GM20000 (cell line): ENCODE data around the gene GPRASP3.
"Not testable (repeated sequence)": the region's sequence is repeated elsewhere in the genome, so short reads cannot be mapped to it uniquely, and the experiment has no call there.

ENCODE experiments used
- DNase-seq: peaks from one replicate; pipeline ENCODE4 v3.0.0; 2012; ENCODE audit warnings: low spot score
- TF ChIP-seq, protein P1 (sequence below): IDR thresholded peaks from 2 replicates; pipeline ENCODE4 v1.5.1; 2012; ENCODE audit warnings: mild to moderate bottlenecking, control low read depth; ENCODE audit errors: extremely low read depth, missing control alignments

GPRASP3 gene, protein sequence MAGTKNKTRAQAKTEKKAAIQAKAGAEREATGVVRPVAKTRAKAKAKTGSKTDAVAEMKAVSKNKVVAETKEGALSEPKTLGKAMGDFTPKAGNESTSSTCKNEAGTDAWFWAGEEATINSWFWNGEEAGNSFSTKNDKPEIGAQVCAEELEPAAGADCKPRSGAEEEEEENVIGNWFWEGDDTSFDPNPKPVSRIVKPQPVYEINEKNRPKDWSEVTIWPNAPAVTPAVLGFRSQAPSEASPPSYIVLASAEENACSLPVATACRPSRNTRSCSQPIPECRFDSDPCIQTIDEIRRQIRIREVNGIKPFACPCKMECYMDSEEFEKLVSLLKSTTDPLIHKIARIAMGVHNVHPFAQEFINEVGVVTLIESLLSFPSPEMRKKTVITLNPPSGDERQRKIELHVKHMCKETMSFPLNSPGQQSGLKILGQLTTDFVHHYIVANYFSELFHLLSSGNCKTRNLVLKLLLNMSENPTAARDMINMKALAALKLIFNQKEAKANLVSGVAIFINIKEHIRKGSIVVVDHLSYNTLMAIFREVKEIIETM

GRCh38 chrX:102720237-102721168 lies at the start of gene GPRASP3:
Gene GPRASP3, plus strand, starts transcription at chrX:102720743. Its CDS starts 28,253 bp downstream, at chrX:102748996.
- peak; percentile 59 for DNase-seq
- TF ChIP-seq, protein P1, sequence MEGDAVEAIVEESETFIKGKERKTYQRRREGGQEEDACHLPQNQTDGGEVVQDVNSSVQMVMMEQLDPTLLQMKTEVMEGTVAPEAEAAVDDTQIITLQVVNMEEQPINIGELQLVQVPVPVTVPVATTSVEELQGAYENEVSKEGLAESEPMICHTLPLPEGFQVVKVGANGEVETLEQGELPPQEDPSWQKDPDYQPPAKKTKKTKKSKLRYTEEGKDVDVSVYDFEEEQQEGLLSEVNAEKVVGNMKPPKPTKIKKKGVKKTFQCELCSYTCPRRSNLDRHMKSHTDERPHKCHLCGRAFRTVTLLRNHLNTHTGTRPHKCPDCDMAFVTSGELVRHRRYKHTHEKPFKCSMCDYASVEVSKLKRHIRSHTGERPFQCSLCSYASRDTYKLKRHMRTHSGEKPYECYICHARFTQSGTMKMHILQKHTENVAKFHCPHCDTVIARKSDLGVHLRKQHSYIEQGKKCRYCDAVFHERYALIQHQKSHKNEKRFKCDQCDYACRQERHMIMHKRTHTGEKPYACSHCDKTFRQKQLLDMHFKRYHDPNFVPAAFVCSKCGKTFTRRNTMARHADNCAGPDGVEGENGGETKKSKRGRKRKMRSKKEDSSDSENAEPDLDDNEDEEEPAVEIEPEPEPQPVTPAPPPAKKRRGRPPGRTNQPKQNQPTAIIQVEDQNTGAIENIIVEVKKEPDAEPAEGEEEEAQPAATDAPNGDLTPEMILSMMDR: no peak

GRCh38 chrX:102672856-102673255 lies 47.7 kb upstream of the GPRASP3 start:
- TF ChIP-seq, protein P1: no peak
- no peak for DNase-seq

GRCh38 chrX:102677479-102677878 lies 43.1 kb upstream of the GPRASP3 start:
- DNase-seq: not testable (repeated sequence)

DNA sequence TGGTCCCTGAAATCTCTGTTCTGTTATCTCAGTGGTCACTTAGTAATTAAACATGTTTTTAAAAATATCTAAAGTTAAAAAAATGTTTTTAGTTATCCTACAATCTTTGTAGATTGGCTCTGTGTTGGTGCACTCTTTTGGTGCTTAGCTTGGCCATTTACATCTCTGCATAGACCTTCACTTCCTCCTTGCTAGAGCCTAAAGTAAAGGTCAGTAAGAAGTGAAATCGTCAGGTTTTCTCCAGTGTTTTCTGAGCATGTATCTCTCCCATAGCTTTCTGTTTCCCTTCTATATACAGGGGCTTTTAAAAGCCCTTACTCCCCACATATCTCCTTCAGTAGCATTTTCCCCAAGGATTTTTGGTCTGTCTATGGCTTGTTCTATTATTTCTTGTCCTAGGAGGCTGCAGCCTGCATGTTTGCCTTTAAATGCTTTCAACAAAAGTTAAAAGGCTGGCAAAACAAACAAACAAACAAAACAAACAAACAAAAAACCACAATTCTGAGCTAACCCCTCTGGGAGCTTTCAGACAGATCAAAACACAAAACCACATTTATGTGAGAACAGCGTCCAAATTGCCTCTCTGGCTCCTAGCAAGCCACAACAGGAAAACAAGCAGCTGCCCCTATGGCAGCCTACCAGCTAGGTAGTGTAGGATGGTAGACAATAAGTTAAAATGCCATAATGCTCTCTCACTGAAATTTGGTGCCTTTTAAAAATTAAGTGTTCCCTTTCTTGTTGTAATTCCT lies 35.6 kb upstream of the GPRASP3 start:
- TF ChIP-seq, protein P1: no peak
- no peak for DNase-seq

DNA sequence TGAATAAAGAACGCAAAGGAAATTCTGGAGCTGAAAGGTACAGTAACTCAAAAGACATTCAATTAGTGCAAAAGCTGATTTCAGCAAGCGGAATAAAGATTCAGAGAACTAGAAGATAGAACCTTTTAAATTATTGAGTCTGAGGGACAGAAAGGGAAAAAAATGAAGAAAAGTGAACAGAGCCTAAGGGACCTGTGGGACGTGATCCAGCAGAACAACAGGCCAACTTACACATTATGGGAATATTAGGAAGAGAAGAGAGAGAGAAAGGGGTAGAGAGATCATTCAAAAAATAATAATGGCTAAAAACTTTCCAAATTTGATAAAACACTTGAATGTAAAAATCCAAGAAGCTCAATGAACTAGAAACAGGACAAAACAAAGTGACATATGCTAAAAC lies 25.8 kb upstream of the GPRASP3 start:
- no peak for DNase-seq
- TF ChIP-seq, protein P1: no peak

DNA sequence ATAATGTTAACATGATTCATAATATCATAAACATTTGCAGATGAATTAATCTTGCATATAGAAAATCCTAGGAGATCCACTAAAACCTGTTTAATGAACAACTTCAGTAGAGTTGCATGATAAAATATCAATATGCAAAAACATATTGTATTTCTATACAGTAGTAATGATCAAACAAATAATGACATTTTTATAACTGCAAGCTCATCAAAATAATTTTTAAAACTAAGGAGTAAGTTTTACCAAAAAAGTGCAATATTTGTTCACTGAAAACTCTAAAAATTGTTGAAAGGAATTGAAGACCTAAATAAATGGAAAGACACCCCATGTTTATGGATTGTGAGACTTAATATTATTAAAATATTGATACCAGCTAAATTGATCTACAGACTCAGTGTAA lies 24.2 kb upstream of the GPRASP3 start:
- TF ChIP-seq, protein P1: no peak
- no peak for DNase-seq

GRCh38 chrX:102697494-102697893 lies 23.0 kb upstream of the GPRASP3 start:
- TF ChIP-seq, protein P1: no peak
- DNase-seq: no peak
